ENCODE measurements around the gene CACNA2D2.

- TF ChIP-seq CTCF (IDR thresholded peaks at IDR 0.05; ENCODE audit: insufficient read depth, low read length) (no peak), POLR2AphosphoS5 (IDR thresholded peaks at IDR 0.05; ENCODE audit: low read depth) (no peak)
Observed at GRCh38 chr3:50503504-50504342, at the start of gene CACNA2D2.
